ENCODE data around the gene ADRM1.

DNA sequence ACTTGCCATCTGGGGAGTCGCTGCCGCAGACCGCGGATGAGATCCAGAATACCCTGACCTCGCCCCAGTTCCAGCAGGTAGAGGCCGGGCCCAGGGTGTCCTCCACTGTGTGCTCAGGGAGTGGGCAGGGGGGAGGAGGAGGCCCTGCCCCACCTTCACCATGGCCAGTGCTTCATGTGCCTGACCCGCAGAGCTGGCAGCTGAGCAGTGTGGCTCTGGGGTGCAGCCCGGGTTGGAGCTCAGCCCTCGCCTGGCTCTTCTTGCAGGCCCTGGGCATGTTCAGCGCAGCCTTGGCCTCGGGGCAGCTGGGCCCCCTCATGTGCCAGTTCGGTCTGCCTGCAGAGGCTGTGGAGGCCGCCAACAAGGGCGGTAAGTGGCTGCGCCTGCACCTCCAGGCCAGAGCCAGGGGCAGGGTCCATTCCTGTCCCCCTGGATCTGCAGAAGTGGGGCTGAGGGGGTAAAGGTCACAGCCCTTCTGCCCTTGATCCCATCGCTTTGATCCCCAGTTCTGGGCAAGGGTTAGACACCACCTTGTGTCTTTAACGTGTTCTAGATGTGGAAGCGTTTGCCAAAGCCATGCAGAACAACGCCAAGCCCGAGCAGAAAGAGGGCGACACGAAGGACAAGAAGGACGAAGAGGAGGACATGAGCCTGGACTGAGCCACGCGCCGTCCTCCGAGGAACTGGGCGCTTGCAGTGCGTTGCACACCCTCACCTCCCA is 5.5 kb downstream of the ADRM1 start:
- no peak for TF ChIP-seq MAFK (IDR thresholded peaks at IDR 0.05; ENCODE audit: partially characterized antibody)
- TF ChIP-seq, protein P1, sequence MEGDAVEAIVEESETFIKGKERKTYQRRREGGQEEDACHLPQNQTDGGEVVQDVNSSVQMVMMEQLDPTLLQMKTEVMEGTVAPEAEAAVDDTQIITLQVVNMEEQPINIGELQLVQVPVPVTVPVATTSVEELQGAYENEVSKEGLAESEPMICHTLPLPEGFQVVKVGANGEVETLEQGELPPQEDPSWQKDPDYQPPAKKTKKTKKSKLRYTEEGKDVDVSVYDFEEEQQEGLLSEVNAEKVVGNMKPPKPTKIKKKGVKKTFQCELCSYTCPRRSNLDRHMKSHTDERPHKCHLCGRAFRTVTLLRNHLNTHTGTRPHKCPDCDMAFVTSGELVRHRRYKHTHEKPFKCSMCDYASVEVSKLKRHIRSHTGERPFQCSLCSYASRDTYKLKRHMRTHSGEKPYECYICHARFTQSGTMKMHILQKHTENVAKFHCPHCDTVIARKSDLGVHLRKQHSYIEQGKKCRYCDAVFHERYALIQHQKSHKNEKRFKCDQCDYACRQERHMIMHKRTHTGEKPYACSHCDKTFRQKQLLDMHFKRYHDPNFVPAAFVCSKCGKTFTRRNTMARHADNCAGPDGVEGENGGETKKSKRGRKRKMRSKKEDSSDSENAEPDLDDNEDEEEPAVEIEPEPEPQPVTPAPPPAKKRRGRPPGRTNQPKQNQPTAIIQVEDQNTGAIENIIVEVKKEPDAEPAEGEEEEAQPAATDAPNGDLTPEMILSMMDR (IDR thresholded peaks at IDR 0.05): no peak
- TF ChIP-seq POLR2A (IDR thresholded peaks at IDR 0.05; ENCODE audit: low read length): no peak
- no peak for TF ChIP-seq HOXB5 (CRISPR knock-in tag; IDR thresholded peaks at IDR 0.05)
- no peak for TF ChIP-seq RAD21 (conservative IDR thresholded peaks at IDR 0.05 in 1 of 2, IDR thresholded peaks at IDR 0.05 in 1 of 2)
- no peak for TF ChIP-seq HEYL (CRISPR knock-in tag; IDR thresholded peaks at IDR 0.05)
- TF ChIP-seq MYC (IDR thresholded peaks at IDR 0.05; ENCODE audit: borderline replicate concordance, low read length): no peak
- TF ChIP-seq, protein P2, sequence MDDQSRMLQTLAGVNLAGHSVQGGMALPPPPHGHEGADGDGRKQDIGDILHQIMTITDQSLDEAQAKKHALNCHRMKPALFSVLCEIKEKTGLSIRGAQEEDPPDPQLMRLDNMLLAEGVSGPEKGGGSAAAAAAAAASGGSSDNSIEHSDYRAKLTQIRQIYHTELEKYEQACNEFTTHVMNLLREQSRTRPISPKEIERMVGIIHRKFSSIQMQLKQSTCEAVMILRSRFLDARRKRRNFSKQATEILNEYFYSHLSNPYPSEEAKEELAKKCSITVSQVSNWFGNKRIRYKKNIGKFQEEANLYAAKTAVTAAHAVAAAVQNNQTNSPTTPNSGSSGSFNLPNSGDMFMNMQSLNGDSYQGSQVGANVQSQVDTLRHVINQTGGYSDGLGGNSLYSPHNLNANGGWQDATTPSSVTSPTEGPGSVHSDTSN (IDR thresholded peaks at IDR 0.05): peak; percentile 1; the same call in 1 of the 2 replicates
- no peak for TF ChIP-seq SMC3 (IDR thresholded peaks at IDR 0.05)
